Gastroesophageal sphincter (tissue), 3 donors: ENCODE measurements around the gene INCA1.

Experiments
- CTCF ChIP-seq, 4 experiments: fragments of 200-600 bp in 2 of 4; fragments of 450-650 bp in 2 of 4; sonication (generic) in 1 of 4; IDR thresholded peaks; one replicate each; pipeline ENCODE4 v1.5.1; 2017 to 2019; ENCODE audit warnings: antibody characterized with exemption in 4 of 4, mild to moderate bottlenecking in 2 of 4, moderate library complexity in 2 of 4
- POLR2A ChIP-seq, 2 donors: fragments of 450-650 bp; IDR thresholded peaks; one replicate each; pipeline ENCODE4 v1.6.1; 2017; ENCODE audit warnings: antibody characterized with exemption in 2 of 2, mild to moderate bottlenecking in 2 of 2, moderate library complexity in 1 of 2

- TF ChIP-seq CTCF (IDR thresholded peaks at IDR 0.05) = no peak
- TF ChIP-seq POLR2A (IDR thresholded peaks at IDR 0.05) = no peak
Measured at GRCh38 chr17:4969047-4969550, 28.2 kb downstream of the INCA1 start.
